GM12878 (cell line): ENCODE measurements around the gene KRTAP5-7. TPM values are rescaled to one million over a fixed set of nuclear protein-coding genes. Genes with fewer than 3 reads are reported as not detected.

Experiments
- ATAC-seq: fragments of 200-7000 bp; cut with Tn5 transposase; 3 replicates; pipeline ENCODE4 v1.9.1; 2020; ENCODE audit warnings: mild to moderate bottlenecking, moderate library complexity
- BruUV-seq: library from RNA; stranded (reverse); fragments of 400-500 nt; replicated peaks from 2 replicates; lab custom pipeline; 2021; lab: Mats Ljungman, UMichigan
- CTCF ChIA-PET: fragments of 300-600 bp; sonication (Branson Sonifier 250); formaldehyde crosslinking; extraction: SDS; loops from one replicate; lab custom pipeline; 2021; ENCODE audit warnings: inconsistent platforms; lab: Yijun Ruan, JAX
- POLR2A ChIA-PET: fragments of 350-600 bp; formaldehyde crosslinking; extraction: SDS; loops from one replicate; lab custom pipeline; 2021; ENCODE audit warnings: inconsistent platforms; lab: Charles Lee
- RAD21 ChIA-PET: fragments of 300-600 bp; sonication (Branson Sonifier 250); formaldehyde crosslinking; loops from one replicate; lab custom pipeline; 2023; ENCODE audit warnings: antibody characterized with exemption; ENCODE audit not compliant: unreplicated experiment; lab: Charles Lee
- SMC1A ChIA-PET: fragments of 300-600 bp; sonication (Branson Sonifier 250); formaldehyde crosslinking; loops from one replicate; lab custom pipeline; 2023; ENCODE audit not compliant: unreplicated experiment, uncharacterized antibody; lab: Charles Lee
- DNase-seq: peaks from one replicate; pipeline ENCODE4 v3.0.0-alpha.2; 2011; ENCODE audit warnings: low read depth, low spot score
- FAIRE-seq: peaks from 3 replicates; lab custom pipeline; 2011; peaks lifted over from hg19 to GRCh38; lab: Jason Lieb, UNC
- H2AFZ ChIP-seq: 2 replicates; pipeline ENCODE4 v1.6.0; 2011; ENCODE audit warnings: low read depth, low read length, control low read depth; ENCODE audit not compliant: control insufficient read depth
- H3K27ac ChIP-seq: 2 replicates; pipeline ENCODE4 v1.5.1; 2011; ENCODE audit warnings: control low read depth; ENCODE audit not compliant: control insufficient read depth, insufficient read depth
- H3K27me3 ChIP-seq, 2 experiments: replicated peaks in 1 of 2; 2 replicates each; pipeline versions ENCODE4 v1.6.0 to v1.6.1; 2011; ENCODE audit warnings: low read length in 1 of 2; ENCODE audit not compliant: control insufficient read depth in 2 of 2, insufficient read depth in 2 of 2
- H3K36me3 ChIP-seq, 2 experiments: 2 replicates each; pipeline ENCODE4 v1.5.1; 2011; ENCODE audit warnings: low read length in 1 of 2; ENCODE audit not compliant: control insufficient read depth in 2 of 2, insufficient read depth in 2 of 2
- H3K4me1 ChIP-seq: 2 replicates; pipeline ENCODE4 v1.6.1; 2011; ENCODE audit warnings: mild to moderate bottlenecking, low read length, moderate library complexity, mixed read lengths; ENCODE audit not compliant: control insufficient read depth, insufficient read depth
- H3K4me2 ChIP-seq: 2 replicates; pipeline ENCODE4 v1.6.0; 2011; ENCODE audit warnings: control low read depth; ENCODE audit not compliant: control insufficient read depth, insufficient read depth
- H3K4me3 ChIP-seq: fragments of 200-600 bp; sonication (generic); 2 replicates; pipeline ENCODE4 v1.5.1; 2016
- H3K79me2 ChIP-seq: 2 replicates; pipeline ENCODE4 v1.6.0; 2011; ENCODE audit warnings: low read length; ENCODE audit not compliant: control insufficient read depth, insufficient read depth
- H3K9ac ChIP-seq: 2 replicates; pipeline ENCODE4 v1.8.0; 2011; ENCODE audit warnings: low read length, control low read depth, mixed read lengths; ENCODE audit not compliant: control insufficient read depth, insufficient read depth
- H3K9me3 ChIP-seq: replicated peaks from 3 replicates; pipeline ENCODE4 v1.5.1; 2011; ENCODE audit warnings: mild to moderate bottlenecking, low read length; ENCODE audit not compliant: control insufficient read depth, insufficient read depth
- H4K20me1 ChIP-seq: 2 replicates; pipeline ENCODE4 v1.6.0; 2011; ENCODE audit not compliant: control insufficient read depth, insufficient read depth
- LARP7 ChIP-seq: fragments of 450-650 bp; IDR thresholded peaks from 2 replicates; pipeline ENCODE4 v1.6.1; 2017; ENCODE audit warnings: mild to moderate bottlenecking
- MYC ChIP-seq: IDR thresholded peaks from 2 replicates; pipeline ENCODE4 v1.6.1; 2011; ENCODE audit warnings: mild to moderate bottlenecking, low read length, moderate library complexity, inconsistent platforms; ENCODE audit not compliant: insufficient read depth, insufficient replicate concordance, insufficient read length, severe bottlenecking
- NFXL1 ChIP-seq: fragments of 450-650 bp; IDR thresholded peaks from 2 replicates; pipeline ENCODE4 v1.6.1; 2017; ENCODE audit warnings: antibody characterized with exemption, mild to moderate bottlenecking, borderline replicate concordance
- NR2C2 ChIP-seq: IDR thresholded peaks from 2 replicates; pipeline ENCODE4 v1.6.1; 2011; ENCODE audit warnings: borderline replicate concordance, low read depth; ENCODE audit not compliant: control insufficient read depth, insufficient read length
- NR2F1 ChIP-seq: fragments of 450-650 bp; conservative IDR thresholded peaks from 2 replicates; pipeline ENCODE4 v1.6.1; 2017; ENCODE audit warnings: mild to moderate bottlenecking
- ZZZ3 ChIP-seq: IDR thresholded peaks from 2 replicates; pipeline ENCODE4 v1.6.1; 2011; ENCODE audit warnings: low read depth; ENCODE audit not compliant: control insufficient read depth, insufficient read length
- WGBS: methylation state at CpG from one replicate; pipeline ENCODE4 v1.1.6; 2016; ENCODE audit warnings: low lambda C conversion rate; ENCODE audit not compliant: insufficient replicate concordance, insufficient coverage; ENCODE audit errors: missing lambda C conversion rate; 5-methylcytosine and 5-hydroxymethylcytosine counted together
- in situ Hi-C: fragments of 300-500 bp; cut with MboI; formaldehyde crosslinking; loops from 9 replicates; pipeline ENCODE4 v1.14.3; 2018; ENCODE audit warnings: mixed read lengths
- intact Hi-C: fragments of 100-400 bp; cut with micrococcal nuclease; formaldehyde crosslinking; loops from one replicate; pipeline ENCODE4 v1.14.2; 2022; ENCODE audit not compliant: unreplicated experiment
- polyA plus RNA-seq, 11 experiments: library from polyadenylated mRNA; depleted of rRNA in 4 of 11; unstranded in 6 of 11; stranded (reverse) in 5 of 11; fragments of >200 nt; fragmentation: Nextera tagmentation in 4 of 11; fragmentation: Illumina TruSeq in 1 of 11; extraction: Ambion mirVana in 4 of 11; extraction: Trizol in 1 of 11; gene quantifications; 1 replicate in 1 of 11; 2 replicates in 10 of 11; pipeline versions ENCODE4 v1.2.1 to v1.2.3, GENCODE V29; 2011 to 2016; ENCODE audit warnings: inconsistent platforms in 2 of 11, missing spikeins in 2 of 11, low read depth in 1 of 11
- total RNA-seq, 4 experiments: library from RNA; depleted of rRNA in 3 of 4; stranded (reverse); fragments of >200 nt in 3 of 4; fragmentation: Illumina TruSeq in 1 of 4; extraction: Trizol in 1 of 4; gene quantifications; 2 replicates each; pipeline versions ENCODE4 v1.2.1 to v1.2.3, GENCODE V29; 2013 to 2021
- TF ChIP-seq, protein P1 (sequence below): fragments of 450-650 bp; formaldehyde crosslinking; IDR thresholded peaks from 2 replicates; pipeline ENCODE4 v1.4.0; 2020; ENCODE audit warnings: mild to moderate bottlenecking, moderate library complexity
- TF ChIP-seq, protein P2 (sequence below): IDR thresholded peaks from 2 replicates; pipeline ENCODE4 v1.6.1; 2012; ENCODE audit warnings: low read depth, low read length, improper control_type of control experiment
- TF ChIP-seq, protein P3 (sequence below): fragments of 450-650 bp; IDR thresholded peaks from 2 replicates; pipeline ENCODE4 v1.6.1; 2017; ENCODE audit warnings: mild to moderate bottlenecking, low read depth, inconsistent platforms; ENCODE audit not compliant: poor library complexity, severe bottlenecking
- TF ChIP-seq, protein P4 (sequence below): fragments of 450-650 bp; IDR thresholded peaks from 2 replicates; pipeline ENCODE4 v1.6.1; 2018; ENCODE audit warnings: mild to moderate bottlenecking, low read depth, moderate library complexity; ENCODE audit not compliant: partially characterized antibody
- TF ChIP-seq, protein P5 (sequence below): fragments of 450-650 bp; IDR thresholded peaks from 2 replicates; pipeline ENCODE4 v1.6.1; 2016; ENCODE audit warnings: mild to moderate bottlenecking

The KRTAP5-7 gene
- total and polyA plus RNA-seq, 10 of the 15 experiments (the other 5 are each of a cell fraction or from before 2014, with no cell fraction given): 0.07 to 0.23 (median 0.19) TPM; not detected in 6

DNA sequence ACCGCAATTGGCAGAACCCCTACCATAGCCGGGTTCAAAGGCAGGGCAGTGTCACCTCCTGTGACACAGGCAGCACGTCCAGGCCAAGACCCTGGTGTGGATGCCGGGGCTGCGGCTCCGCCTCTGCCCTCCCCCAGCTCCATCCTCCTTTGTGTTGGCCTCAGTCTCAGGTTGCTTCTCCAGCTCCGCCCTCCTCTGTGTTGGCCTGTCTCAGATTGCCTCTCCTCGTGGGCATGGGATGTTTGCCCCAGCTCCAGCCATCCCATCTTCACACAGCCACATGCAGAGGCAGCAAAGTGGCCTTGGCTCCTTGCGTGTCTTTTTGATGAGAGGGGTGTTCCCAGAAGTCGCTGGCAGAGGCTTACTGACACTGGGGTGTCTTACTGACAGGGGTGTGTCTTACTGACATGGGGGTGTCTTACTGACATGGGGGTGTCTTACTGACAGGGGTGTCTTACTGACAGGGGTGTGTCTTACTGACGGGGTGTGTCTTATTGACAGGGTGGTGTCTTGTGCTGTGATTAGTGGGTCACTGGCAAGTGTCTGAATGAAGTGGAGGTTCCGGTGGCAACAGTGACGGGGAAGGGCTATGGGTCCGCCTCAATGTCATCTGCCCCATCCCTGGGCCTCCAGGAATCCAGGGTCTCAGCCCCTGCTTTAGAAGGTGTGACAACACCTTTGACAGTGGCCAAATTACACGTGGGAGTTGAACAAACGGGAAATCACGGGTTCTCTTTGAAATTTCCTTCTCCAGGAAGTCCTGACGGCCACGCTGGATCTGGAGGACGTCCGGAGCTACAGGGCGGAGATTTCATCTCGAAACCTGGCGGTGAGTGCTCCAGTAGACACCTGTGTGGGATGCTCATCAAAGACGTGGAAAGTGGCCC, 49.2 kb upstream of the KRTAP5-7 start:
- POLR2A ChIA-PET: no interaction called here
- no peaks in the 10 kb centered on the region for H4K20me1 ChIP-seq
- in situ Hi-C loops: no loop called here
- no peak overlapping the region for H3K27ac ChIP-seq
- no peaks in the 10 kb centered on the region for H3K27me3 ChIP-seq
- no peak for FAIRE-seq
- RAD21 ChIA-PET: no interaction called here
- H2AFZ ChIP-seq: no peak overlapping the region
- H3K9ac ChIP-seq: no peak overlapping the region
- SMC1A ChIA-PET: no interaction called here
- CTCF ChIA-PET: interaction anchor here (0.6 kb wide), 1 partner anchor 11 kb away, joined by 3 read pairs; no protein-coding TSS in a partner anchor
- TF ChIP-seq LARP7 (no peak), ZZZ3 (no peak), NR2C2 (no peak), MYC (no peak), NFXL1 (no peak), NR2F1 (no peak)
- TF ChIP-seq, protein P1, sequence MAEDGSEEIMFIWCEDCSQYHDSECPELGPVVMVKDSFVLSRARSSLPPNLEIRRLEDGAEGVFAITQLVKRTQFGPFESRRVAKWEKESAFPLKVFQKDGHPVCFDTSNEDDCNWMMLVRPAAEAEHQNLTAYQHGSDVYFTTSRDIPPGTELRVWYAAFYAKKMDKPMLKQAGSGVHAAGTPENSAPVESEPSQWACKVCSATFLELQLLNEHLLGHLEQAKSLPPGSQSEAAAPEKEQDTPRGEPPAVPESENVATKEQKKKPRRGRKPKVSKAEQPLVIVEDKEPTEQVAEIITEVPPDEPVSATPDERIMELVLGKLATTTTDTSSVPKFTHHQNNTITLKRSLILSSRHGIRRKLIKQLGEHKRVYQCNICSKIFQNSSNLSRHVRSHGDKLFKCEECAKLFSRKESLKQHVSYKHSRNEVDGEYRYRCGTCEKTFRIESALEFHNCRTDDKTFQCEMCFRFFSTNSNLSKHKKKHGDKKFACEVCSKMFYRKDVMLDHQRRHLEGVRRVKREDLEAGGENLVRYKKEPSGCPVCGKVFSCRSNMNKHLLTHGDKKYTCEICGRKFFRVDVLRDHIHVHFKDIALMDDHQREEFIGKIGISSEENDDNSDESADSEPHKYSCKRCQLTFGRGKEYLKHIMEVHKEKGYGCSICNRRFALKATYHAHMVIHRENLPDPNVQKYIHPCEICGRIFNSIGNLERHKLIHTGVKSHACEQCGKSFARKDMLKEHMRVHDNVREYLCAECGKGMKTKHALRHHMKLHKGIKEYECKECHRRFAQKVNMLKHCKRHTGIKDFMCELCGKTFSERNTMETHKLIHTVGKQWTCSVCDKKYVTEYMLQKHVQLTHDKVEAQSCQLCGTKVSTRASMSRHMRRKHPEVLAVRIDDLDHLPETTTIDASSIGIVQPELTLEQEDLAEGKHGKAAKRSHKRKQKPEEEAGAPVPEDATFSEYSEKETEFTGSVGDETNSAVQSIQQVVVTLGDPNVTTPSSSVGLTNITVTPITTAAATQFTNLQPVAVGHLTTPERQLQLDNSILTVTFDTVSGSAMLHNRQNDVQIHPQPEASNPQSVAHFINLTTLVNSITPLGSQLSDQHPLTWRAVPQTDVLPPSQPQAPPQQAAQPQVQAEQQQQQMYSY: no peak
- TF ChIP-seq, protein P2, sequence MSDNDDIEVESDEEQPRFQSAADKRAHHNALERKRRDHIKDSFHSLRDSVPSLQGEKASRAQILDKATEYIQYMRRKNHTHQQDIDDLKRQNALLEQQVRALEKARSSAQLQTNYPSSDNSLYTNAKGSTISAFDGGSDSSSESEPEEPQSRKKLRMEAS: no peak
- TF ChIP-seq, protein P3, sequence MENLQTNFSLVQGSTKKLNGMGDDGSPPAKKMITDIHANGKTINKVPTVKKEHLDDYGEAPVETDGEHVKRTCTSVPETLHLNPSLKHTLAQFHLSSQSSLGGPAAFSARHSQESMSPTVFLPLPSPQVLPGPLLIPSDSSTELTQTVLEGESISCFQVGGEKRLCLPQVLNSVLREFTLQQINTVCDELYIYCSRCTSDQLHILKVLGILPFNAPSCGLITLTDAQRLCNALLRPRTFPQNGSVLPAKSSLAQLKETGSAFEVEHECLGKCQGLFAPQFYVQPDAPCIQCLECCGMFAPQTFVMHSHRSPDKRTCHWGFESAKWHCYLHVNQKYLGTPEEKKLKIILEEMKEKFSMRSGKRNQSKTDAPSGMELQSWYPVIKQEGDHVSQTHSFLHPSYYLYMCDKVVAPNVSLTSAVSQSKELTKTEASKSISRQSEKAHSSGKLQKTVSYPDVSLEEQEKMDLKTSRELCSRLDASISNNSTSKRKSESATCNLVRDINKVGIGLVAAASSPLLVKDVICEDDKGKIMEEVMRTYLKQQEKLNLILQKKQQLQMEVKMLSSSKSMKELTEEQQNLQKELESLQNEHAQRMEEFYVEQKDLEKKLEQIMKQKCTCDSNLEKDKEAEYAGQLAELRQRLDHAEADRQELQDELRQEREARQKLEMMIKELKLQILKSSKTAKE: no peak
- TF ChIP-seq, protein P4, sequence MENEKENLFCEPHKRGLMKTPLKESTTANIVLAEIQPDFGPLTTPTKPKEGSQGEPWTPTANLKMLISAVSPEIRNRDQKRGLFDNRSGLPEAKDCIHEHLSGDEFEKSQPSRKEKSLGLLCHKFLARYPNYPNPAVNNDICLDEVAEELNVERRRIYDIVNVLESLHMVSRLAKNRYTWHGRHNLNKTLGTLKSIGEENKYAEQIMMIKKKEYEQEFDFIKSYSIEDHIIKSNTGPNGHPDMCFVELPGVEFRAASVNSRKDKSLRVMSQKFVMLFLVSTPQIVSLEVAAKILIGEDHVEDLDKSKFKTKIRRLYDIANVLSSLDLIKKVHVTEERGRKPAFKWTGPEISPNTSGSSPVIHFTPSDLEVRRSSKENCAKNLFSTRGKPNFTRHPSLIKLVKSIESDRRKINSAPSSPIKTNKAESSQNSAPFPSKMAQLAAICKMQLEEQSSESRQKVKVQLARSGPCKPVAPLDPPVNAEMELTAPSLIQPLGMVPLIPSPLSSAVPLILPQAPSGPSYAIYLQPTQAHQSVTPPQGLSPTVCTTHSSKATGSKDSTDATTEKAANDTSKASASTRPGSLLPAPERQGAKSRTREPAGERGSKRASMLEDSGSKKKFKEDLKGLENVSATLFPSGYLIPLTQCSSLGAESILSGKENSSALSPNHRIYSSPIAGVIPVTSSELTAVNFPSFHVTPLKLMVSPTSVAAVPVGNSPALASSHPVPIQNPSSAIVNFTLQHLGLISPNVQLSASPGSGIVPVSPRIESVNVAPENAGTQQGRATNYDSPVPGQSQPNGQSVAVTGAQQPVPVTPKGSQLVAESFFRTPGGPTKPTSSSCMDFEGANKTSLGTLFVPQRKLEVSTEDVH: no peak
- TF ChIP-seq, protein P5, sequence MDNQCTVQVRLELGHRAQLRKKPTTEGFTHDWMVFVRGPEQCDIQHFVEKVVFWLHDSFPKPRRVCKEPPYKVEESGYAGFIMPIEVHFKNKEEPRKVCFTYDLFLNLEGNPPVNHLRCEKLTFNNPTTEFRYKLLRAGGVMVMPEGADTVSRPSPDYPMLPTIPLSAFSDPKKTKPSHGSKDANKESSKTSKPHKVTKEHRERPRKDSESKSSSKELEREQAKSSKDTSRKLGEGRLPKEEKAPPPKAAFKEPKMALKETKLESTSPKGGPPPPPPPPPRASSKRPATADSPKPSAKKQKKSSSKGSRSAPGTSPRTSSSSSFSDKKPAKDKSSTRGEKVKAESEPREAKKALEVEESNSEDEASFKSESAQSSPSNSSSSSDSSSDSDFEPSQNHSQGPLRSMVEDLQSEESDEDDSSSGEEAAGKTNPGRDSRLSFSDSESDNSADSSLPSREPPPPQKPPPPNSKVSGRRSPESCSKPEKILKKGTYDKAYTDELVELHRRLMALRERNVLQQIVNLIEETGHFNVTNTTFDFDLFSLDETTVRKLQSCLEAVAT: no peak
- TF ChIP-seq, all 136 proteins: peak for 0
- 87% methylated on average over 25 of the region's 25 CpGs for WGBS
- no peak for DNase-seq
- no peaks in the 10 kb centered on the region for H3K79me2 ChIP-seq
- intact Hi-C loops: no loop called here
- no TSS peak for BruUV-seq
- H3K9me3 ChIP-seq: no peaks in the 10 kb centered on the region
- no peak for ATAC-seq
- no peaks in the 10 kb centered on the region for H3K4me1 ChIP-seq
- no peak overlapping the region for H3K4me3 ChIP-seq
- H3K4me2 ChIP-seq: no peak overlapping the region
- H3K36me3 ChIP-seq: peaks cover 24 to 46% of the 10 kb centered on the region in 2 experiments
